GM12874 (cell line): Measurements from ENCODE around the gene CFDP1.

Experiments
- TF ChIP-seq, protein P1 (sequence below): IDR thresholded peaks from 2 replicates; pipeline ENCODE4 v1.5.1; 2011; ENCODE audit warnings: low read depth, mild to moderate bottlenecking, control low read depth, low read length, moderate library complexity; ENCODE audit not compliant: insufficient read depth

The CFDP1 gene

DNA sequence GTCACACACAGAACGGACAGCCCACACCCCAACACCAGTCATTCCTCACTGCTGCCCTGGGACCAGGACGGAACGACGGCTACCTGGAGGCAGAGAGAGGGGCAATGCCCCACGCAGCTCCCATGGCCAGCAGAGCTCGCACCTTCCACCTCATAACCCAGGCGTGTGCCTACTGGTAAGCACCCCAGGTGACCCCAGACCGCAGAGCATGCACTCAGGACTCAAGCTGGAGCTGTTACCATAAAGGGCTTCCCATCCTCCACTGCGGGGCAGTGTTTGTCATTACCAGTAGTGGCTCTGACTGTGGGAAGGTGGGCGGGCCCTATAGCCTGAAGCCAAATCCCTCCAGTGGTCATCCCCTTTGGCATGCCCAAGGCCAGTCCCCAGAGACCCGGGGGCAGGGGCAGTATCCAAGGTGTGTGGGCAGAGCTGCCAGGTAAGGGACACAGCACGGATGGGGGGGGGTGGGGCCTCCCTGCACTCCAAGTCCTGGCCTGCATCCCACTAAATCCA is 177.2 kb downstream of the CFDP1 start:
- TF ChIP-seq, protein P1, sequence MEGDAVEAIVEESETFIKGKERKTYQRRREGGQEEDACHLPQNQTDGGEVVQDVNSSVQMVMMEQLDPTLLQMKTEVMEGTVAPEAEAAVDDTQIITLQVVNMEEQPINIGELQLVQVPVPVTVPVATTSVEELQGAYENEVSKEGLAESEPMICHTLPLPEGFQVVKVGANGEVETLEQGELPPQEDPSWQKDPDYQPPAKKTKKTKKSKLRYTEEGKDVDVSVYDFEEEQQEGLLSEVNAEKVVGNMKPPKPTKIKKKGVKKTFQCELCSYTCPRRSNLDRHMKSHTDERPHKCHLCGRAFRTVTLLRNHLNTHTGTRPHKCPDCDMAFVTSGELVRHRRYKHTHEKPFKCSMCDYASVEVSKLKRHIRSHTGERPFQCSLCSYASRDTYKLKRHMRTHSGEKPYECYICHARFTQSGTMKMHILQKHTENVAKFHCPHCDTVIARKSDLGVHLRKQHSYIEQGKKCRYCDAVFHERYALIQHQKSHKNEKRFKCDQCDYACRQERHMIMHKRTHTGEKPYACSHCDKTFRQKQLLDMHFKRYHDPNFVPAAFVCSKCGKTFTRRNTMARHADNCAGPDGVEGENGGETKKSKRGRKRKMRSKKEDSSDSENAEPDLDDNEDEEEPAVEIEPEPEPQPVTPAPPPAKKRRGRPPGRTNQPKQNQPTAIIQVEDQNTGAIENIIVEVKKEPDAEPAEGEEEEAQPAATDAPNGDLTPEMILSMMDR = no peak

DNA sequence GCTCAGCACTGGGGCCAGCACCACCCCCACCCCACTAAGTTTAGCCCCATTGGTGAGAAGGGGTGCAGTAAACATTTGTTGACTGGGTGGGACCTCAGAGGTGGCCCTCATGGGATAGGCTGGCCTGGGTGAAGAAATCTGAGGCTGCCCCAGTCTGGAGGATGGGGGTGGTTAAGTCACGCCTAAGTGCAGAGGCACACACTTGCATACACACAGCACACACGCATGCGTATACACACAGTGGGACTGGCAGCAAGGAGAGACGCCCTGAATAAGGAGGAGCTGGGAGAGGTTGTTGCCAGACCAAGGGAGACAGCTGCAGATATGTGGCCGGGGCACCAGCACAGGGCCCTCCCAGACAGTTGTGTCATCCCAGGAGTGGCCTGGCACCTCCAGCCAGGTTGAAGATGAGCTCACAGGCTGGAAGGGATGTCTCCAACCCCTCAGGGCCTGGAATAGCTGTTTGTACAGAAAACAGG is 178.9 kb downstream of the CFDP1 start:
- TF ChIP-seq, protein P1 = no peak

DNA sequence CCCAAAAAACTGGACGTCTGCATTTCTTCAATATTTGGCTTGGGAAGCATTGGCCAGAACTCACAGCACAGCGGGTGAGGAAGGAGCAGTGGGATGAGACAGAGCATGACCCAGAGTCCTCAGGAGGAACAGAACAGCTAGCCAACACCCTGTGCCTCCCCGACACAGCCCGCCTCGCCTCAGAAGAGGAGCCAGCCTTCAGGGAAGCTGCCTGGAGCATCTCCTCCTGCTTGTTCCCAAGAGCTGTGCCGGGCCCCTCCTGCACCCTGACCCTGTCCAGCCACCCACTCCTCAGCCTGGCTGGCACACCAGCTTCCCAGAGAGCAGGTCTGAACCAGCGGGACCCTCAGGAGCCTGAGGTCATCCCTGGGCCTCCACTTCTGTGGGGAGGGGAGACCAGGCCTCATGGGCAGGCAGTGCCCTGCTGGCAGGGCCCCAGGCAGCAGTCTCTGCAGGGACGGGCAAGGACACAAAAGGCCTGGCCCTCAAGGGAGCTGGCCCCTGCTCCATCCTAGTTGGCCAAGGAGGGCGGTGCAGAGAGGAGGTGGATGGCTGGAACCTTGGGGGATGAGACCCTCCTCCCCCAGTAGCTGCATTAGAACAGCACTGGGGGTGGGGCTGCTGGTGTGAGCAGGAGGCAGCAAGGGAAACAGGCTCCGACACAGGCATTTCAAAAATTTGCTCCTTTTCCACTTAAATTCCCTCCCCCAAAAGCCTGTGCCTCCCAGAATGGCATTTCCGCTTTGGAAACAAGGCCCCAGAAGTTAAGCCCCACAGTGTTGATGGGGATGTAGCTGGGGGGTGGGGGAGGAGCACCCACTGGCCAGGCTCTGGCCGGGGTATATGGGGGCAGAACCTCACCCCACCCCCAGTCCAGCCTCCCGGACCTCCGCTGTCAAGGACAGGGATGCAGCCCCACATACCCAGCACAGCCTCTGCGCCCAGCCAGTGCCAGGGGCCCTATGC is 180.1 kb downstream of the CFDP1 start:
- TF ChIP-seq, protein P1 = no peak

DNA sequence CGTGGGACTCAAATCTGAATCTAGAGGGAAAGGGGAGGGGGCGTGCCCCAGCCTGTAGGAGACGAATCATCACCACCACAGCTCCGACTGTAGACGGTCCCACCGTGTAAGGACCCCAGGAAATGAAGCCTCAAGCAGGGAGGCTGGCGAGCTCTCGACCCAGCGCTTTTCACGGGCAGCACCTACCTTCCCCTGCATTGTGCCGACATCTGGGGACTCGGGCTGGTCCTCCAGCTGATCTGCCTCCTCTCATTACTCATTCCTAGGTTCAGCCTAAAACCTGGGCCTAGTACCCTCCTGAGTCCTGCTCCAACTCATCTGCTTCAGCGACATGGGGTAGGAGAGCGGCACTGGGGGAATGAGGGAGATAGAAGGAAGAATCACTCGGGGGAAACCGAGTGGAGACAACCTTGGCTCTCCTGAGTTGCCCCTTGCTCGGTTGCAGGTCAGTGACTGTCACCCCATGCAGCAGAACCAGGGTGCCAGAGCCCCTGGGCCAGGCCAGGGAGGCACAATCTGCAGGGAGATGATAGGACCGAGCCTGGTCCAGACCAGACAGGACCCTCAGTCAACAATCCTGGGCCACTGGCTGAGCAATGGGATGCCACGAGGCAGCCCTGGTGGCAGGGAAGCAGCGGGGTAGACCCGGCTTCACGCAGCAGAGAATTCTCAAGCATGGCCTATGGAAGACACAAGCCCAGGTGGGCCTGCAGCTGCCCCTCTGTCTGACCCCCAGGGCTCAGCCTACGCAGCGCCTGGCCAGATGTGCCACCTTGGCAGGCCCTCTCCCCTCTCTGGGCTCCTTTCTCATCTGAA is 181.0 kb downstream of the CFDP1 start:
- TF ChIP-seq, protein P1 = no peak

DNA sequence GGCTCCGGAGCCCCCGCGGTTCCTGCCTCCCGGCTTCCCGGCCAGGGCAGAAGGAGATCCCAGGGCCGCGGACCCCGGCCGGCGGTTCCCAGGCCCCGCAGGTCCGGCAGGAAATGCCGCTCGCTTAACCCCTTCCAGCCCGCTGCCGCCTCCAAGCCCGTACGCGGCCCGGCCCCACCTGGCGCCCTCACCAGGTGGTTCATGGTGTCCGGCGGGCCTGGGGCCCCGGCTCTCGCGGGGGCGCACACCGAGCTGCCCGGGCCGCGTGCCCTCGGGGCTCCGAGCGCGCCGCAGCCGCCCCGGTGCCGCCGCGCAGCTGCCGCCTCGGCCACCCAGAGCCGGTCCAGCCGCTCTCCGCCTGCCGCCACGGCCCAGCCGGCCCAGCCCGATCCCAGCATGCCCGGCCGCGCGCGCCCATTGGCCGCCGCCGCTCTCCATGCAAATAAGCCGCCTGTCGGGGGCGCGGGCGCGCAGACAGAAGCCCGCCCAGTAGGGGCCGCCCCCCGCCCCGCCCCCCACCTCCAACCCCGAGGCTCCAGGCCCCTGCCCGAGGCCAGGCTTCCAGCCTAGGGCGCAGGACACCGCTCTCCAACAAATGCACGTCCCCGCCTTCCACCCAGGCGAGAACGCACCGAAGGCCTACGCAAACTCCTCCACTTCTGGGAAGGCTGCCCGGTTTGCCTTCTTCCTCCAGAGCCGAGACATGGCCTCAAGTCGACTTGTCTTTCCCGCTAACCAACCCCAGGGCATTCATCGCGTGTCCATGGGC is 181.8 kb downstream of the CFDP1 start, which contains the start of gene BCAR1:
Gene BCAR1, minus strand, starts transcription at position 345 of the 769 bp plus-strand sequence. Its CDS starts 142 bp downstream, at position 203.
- TF ChIP-seq, protein P1 = peak; percentile 27; the same call in 1 of the 2 replicates

DNA sequence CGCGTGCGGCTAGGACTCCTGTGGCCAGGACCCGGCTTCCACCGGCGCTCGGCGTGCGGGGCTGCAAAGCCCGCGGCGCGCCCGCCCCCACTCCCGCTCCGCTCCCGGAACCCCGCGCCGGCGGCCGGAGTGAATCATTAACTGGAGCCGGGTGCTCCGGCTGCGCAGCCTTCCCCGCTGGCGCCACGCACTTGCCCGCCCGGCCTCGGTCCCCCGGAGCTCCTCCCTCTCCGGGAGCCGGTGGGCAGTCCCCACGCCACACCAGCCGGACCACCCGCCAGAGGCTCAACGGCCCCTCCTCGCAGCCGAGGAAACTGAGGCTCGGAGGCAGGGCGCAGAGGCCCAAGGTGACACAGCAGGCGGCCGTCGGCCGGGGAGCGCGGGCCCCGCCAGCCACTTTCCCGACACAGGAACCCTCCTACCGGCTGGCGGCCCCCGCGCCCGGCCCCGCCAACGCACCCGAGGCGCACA is 182.5 kb downstream of the CFDP1 start:
- TF ChIP-seq, protein P1 = no peak
